SK-N-SH (cell line): ENCODE measurements around the gene SH3PXD2B.

Source experiments
- ELF1 ChIP-seq: IDR thresholded peaks from 2 replicates; pipeline ENCODE4 v1.4.0; 2012
- JUND ChIP-seq: IDR thresholded peaks from 2 replicates; pipeline ENCODE4 v1.4.0; 2012
- MXI1 ChIP-seq: IDR thresholded peaks from 2 replicates; pipeline ENCODE4 v1.6.1; 2012; ENCODE audit warnings: mild to moderate bottlenecking, low read depth, low read length, improper control_type of control experiment
- TAF1 ChIP-seq: IDR thresholded peaks from 2 replicates; pipeline ENCODE4 v1.6.1; 2012; ENCODE audit warnings: low read depth, mild to moderate bottlenecking, low read length, moderate library complexity, borderline replicate concordance
- TF ChIP-seq, protein P1 (sequence below): fragments of 200-600 bp; sonication (generic); IDR thresholded peaks from 2 replicates; pipeline ENCODE4 v1.6.1; 2017; ENCODE audit warnings: antibody characterized with exemption, mild to moderate bottlenecking, moderate library complexity
- TF ChIP-seq, protein P2 (sequence below): IDR thresholded peaks from 2 replicates; pipeline ENCODE4 v1.4.0; 2012; ENCODE audit warnings: low read depth

- TF ChIP-seq, protein P1, sequence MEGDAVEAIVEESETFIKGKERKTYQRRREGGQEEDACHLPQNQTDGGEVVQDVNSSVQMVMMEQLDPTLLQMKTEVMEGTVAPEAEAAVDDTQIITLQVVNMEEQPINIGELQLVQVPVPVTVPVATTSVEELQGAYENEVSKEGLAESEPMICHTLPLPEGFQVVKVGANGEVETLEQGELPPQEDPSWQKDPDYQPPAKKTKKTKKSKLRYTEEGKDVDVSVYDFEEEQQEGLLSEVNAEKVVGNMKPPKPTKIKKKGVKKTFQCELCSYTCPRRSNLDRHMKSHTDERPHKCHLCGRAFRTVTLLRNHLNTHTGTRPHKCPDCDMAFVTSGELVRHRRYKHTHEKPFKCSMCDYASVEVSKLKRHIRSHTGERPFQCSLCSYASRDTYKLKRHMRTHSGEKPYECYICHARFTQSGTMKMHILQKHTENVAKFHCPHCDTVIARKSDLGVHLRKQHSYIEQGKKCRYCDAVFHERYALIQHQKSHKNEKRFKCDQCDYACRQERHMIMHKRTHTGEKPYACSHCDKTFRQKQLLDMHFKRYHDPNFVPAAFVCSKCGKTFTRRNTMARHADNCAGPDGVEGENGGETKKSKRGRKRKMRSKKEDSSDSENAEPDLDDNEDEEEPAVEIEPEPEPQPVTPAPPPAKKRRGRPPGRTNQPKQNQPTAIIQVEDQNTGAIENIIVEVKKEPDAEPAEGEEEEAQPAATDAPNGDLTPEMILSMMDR = peak; percentile 56
- TF ChIP-seq ELF1 = no peak
- no peak; the same call in 1 of the 2 replicates for TF ChIP-seq MXI1
- TF ChIP-seq, protein P2, sequence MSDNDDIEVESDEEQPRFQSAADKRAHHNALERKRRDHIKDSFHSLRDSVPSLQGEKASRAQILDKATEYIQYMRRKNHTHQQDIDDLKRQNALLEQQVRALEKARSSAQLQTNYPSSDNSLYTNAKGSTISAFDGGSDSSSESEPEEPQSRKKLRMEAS = peak; percentile 11
- TF ChIP-seq TAF1 = no peak; the same call in 1 of the 2 replicates
- TF ChIP-seq JUND = no peak
These were observed 171.1 kb downstream of the SH3PXD2B start, which contains the start of gene UBTD2 for GRCh38 chr5:172283020-172283861.
